Endothelial cell (in vitro differentiated cells): ENCODE results near the gene SLC29A3. TPM values are rescaled to one million over a fixed set of nuclear protein-coding genes. Genes with fewer than 3 reads are reported as not detected.

Source experiments
- DNase-seq: peaks from one replicate; pipeline ENCODE4 v3.0.0; 2021; ENCODE audit warnings: low spot score
- H3K27ac Mint-ChIP-seq: one replicate; pipeline ENCODE4 v1.8.0; 2021; ENCODE audit warnings: mixed read lengths, inconsistent platforms; ENCODE audit not compliant: unreplicated experiment
- H3K27me3 Mint-ChIP-seq: one replicate; pipeline ENCODE4 v1.8.0; 2021; ENCODE audit warnings: mild to moderate bottlenecking, moderate library complexity, mixed read lengths, inconsistent platforms; ENCODE audit not compliant: unreplicated experiment
- H3K36me3 Mint-ChIP-seq: one replicate; pipeline ENCODE4 v1.8.0; 2021; ENCODE audit warnings: mild to moderate bottlenecking, low read depth, mixed read lengths, inconsistent platforms; ENCODE audit not compliant: unreplicated experiment
- H3K4me1 Mint-ChIP-seq: one replicate; pipeline ENCODE4 v1.8.0; 2021; ENCODE audit warnings: mild to moderate bottlenecking, mixed read lengths, inconsistent platforms; ENCODE audit not compliant: unreplicated experiment
- H3K4me3 Mint-ChIP-seq: one replicate; pipeline ENCODE4 v1.8.0; 2021; ENCODE audit warnings: mild to moderate bottlenecking, mixed read lengths, inconsistent platforms; ENCODE audit not compliant: unreplicated experiment
- H3K9me3 Mint-ChIP-seq: one replicate; pipeline ENCODE4 v1.8.0; 2021; ENCODE audit warnings: mixed read lengths, inconsistent platforms; ENCODE audit not compliant: unreplicated experiment
- total RNA-seq: library from RNA; stranded (reverse); fragmentation: NEBNext Ultra II Directional; extraction: Animal tissue kit (Norgen Biotek cat#: 25700); gene quantifications from one replicate; pipeline ENCODE4 v1.2.1, GENCODE V29; 2021; ENCODE audit not compliant: unreplicated experiment
- TF ChIP-seq, protein P1 (sequence below): fragments of 200-600 bp; sonication (generic); IDR thresholded peaks from one replicate; pipeline ENCODE4 v1.5.0; 2021; ENCODE audit warnings: antibody characterized with exemption; ENCODE audit not compliant: unreplicated experiment

Gene SLC29A3
- total RNA-seq, 1 donor from 2014 or later, result 11.7 TPM

DNA sequence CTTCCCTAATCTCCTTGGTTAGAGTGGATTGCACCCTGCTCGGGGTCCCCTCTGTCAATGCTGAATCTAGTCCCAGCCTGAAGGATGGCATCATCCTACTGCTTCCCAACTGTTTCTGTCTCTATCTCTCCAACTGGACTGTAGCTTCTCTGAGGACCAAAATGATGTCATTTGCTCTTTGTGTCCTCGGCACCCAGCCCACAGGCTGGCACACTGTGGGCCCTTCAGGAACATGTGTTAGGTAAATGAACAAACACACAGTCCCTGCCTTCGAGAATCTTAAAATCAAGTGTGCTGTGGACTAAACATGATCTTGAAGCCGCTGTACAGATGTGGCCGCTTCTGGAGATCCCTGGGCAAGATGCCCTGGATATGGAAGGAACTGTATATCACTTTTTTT is 72.6 kb downstream of the SLC29A3 start:
- Mint-ChIP-seq H3K4me3 (no peak overlapping the region), H3K27ac (no peak overlapping the region), H3K4me1 (no peaks in the 10 kb centered on the region), H3K36me3 (no peaks in the 10 kb centered on the region), H3K9me3 (no peaks in the 10 kb centered on the region), H3K27me3 (peaks cover 11% of the 10 kb centered on the region)
- TF ChIP-seq, protein P1, sequence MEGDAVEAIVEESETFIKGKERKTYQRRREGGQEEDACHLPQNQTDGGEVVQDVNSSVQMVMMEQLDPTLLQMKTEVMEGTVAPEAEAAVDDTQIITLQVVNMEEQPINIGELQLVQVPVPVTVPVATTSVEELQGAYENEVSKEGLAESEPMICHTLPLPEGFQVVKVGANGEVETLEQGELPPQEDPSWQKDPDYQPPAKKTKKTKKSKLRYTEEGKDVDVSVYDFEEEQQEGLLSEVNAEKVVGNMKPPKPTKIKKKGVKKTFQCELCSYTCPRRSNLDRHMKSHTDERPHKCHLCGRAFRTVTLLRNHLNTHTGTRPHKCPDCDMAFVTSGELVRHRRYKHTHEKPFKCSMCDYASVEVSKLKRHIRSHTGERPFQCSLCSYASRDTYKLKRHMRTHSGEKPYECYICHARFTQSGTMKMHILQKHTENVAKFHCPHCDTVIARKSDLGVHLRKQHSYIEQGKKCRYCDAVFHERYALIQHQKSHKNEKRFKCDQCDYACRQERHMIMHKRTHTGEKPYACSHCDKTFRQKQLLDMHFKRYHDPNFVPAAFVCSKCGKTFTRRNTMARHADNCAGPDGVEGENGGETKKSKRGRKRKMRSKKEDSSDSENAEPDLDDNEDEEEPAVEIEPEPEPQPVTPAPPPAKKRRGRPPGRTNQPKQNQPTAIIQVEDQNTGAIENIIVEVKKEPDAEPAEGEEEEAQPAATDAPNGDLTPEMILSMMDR, result no peak
- no peak for DNase-seq

DNA sequence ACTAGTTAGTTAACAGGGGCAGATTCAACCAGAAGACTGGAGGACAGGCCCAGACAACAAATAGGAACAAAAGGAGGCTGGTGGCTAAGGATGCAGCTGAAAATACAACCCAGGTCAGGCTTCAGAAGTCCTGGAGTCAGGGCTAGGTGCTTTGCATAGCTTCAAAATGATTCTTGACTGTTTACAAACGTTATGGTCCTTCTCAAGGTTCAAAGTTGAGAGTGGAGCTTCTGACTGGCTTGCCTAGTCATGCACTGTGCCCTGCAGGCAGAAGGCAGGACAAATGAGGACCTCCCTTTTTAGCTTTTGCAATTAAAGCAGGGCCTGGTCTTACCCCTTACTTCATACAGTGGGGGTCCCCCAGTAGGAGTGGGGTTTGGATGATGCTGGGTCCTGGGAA is 73.2 kb downstream of the SLC29A3 start:
- TF ChIP-seq, protein P1, result no peak
- H3K9me3 Mint-ChIP-seq, result no peaks in the 10 kb centered on the region
- no peaks in the 10 kb centered on the region for H3K4me1 Mint-ChIP-seq
- peaks cover 11% of the 10 kb centered on the region for H3K27me3 Mint-ChIP-seq
- no peak overlapping the region for H3K4me3 Mint-ChIP-seq
- no peak overlapping the region for H3K27ac Mint-ChIP-seq
- no peaks in the 10 kb centered on the region for H3K36me3 Mint-ChIP-seq
- DNase-seq, result no peak

DNA sequence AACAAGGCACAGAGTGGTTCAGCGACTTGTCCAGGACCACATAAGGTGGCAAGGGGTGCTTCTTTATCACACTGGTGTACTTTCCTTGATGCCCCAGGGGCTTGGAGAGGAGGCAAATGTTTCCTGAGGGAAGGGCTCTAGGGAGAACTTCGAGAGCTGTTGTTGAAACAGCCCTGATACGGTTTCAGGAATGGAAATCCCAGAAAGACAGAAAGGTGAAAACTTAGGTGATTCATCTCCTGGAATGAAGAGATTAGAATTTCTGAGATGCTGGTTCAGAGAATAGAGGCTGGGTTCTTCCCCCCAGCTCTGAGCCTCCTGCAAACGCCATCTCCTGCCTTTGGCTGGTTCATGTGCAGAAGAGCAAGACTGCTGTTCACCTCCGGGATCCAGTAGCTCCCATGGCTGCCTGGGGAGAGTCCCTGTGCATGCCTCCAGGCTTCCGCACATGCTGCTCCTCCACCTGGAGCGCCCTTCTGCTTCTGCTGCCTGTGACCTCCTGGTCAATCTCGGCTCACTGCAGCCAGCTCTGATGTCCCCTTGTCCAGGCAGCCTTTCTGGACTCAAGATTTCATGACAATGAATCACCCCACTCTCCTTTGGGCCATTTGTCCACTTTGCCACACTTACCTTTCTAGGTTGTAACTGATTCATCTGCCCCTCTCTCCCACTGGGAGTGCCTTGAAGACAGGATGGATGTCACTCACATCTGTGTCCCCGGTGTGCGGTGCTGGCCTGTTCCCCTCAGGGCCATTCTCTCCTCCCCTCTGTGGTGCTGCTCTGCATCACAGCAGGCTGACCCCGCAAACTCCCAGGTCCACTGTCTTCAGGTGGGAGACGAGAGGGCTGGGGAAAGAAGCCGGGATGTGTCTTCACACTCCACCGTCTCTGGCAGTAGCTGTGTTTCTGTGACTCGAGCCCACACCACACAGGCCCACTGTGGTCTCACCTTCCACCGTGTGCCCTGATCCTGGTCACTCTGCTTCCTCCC is 74.0 kb downstream of the SLC29A3 start:
- no peak overlapping the region for H3K27ac Mint-ChIP-seq
- DNase-seq, result no peak
- TF ChIP-seq, protein P1, result no peak
- H3K36me3 Mint-ChIP-seq, result no peaks in the 10 kb centered on the region
- H3K9me3 Mint-ChIP-seq, result no peaks in the 10 kb centered on the region
- no peak overlapping the region for H3K4me3 Mint-ChIP-seq
- no peaks in the 10 kb centered on the region for H3K4me1 Mint-ChIP-seq
- peaks cover 11% of the 10 kb centered on the region for H3K27me3 Mint-ChIP-seq

DNA sequence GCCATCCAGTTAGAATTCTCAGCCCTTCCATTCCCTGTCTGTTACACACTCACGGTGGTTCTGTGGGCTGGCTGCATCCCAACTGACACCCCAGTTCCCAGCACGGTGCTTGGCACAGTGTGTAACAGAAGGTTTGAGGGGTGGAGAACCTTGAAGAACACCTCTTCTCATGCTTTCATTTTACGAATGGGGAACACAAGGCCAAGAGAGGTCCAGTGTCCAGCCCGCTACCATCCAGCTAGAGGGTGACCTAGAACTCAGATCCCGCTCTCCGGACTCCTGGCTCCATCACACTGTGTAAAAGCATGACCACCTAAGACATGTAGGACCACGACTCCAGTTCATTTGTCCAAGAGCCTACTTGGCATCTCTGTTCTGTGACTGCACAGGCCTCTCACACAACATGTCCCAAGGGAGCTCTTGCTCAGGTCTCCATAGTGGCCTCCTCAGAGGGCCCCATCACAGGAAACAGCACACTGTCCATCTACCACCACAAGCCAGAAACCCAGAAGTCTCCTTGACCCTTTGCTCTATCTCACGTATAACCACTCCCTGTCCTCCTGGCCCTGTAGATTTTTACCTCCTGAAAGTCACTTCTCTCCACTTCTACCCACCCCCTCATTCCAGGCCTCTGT is 74.9 kb downstream of the SLC29A3 start:
- Mint-ChIP-seq H3K9me3 (no peaks in the 10 kb centered on the region), H3K27ac (no peak overlapping the region), H3K4me3 (no peak overlapping the region), H3K27me3 (peaks cover 12% of the 10 kb centered on the region), H3K36me3 (no peaks in the 10 kb centered on the region), H3K4me1 (no peaks in the 10 kb centered on the region)
- TF ChIP-seq, protein P1, result no peak
- DNase-seq, result no peak
